Measurements from ENCODE around the gene SORCS1. TPM values are rescaled to one million over a fixed set of nuclear protein-coding genes. Genes with fewer than 3 reads are reported as not detected.
"Not testable (repeated sequence)": the region's sequence is repeated elsewhere in the genome, so short reads cannot be mapped to it uniquely, and the experiment has no call there.

SORCS1 gene
- total RNA-seq, 1 donor from 2014 or later, result 1.1 TPM

GRCh38 chr10:107031931-107032699 lies 132.4 kb downstream of the SORCS1 start:
- Histone ChIP-seq H3K4me1 (ENCODE audit: insufficient read depth, low read length) (no peaks in the 10 kb centered on the region), H3K9ac (ENCODE audit: low read length) (no peak overlapping the region), H2AFZ (ENCODE audit: low read depth, low read length) (no peak overlapping the region), H3K4me3 (ENCODE audit: insufficient read depth, low read depth, low read length) (no peak overlapping the region), H3K79me2 (ENCODE audit: insufficient read depth, low read length) (no peaks in the 10 kb centered on the region), H3K27ac (ENCODE audit: low read depth, low read length) (no peak overlapping the region), H3K36me3 (ENCODE audit: insufficient read depth, low read length) (no peaks in the 10 kb centered on the region), H3K27me3 (ENCODE audit: insufficient read depth, low read length) (no peaks in the 10 kb centered on the region), H3K4me2 (ENCODE audit: low read length) (no peak overlapping the region), H4K20me1 (ENCODE audit: insufficient read depth, low read length) (no peaks in the 10 kb centered on the region), H3K9me3 (ENCODE audit: insufficient read depth, low read depth, low read length) (no peaks in the 10 kb centered on the region)
- peaks cover 10% of the 10 kb centered on the region for H3K4me1 Mint-ChIP-seq (ENCODE audit: low read depth, unreplicated experiment)
- TF ChIP-seq CTCF (IDR thresholded peaks at IDR 0.05; ENCODE audit: insufficient read depth, low read depth, low read length), result no peak
- no peak for TF ChIP-seq EZH2 (IDR thresholded peaks at IDR 0.05; ENCODE audit: insufficient read depth, low read length)
- peak overlapping the region; percentile 6 for H3K27ac Mint-ChIP-seq (ENCODE audit: unreplicated experiment)
- no peaks in the 10 kb centered on the region for H3K9me3 Mint-ChIP-seq (ENCODE audit: unreplicated experiment)
- H3K27me3 Mint-ChIP-seq (ENCODE audit: low read depth, unreplicated experiment), result no peaks in the 10 kb centered on the region
- FAIRE-seq, result no peak
- no peaks in the 10 kb centered on the region for H3K36me3 Mint-ChIP-seq (ENCODE audit: low read depth, unreplicated experiment)
- DNase-seq (ENCODE audit: low read depth), result no peak
- H3K4me3 Mint-ChIP-seq (ENCODE audit: unreplicated experiment), result no peak overlapping the region

- Histone ChIP-seq H3K4me3 (ENCODE audit: insufficient read depth, low read depth, low read length) (no peak overlapping the region), H3K36me3 (ENCODE audit: insufficient read depth, low read length) (no peaks in the 10 kb centered on the region), H2AFZ (ENCODE audit: low read depth, low read length) (no peak overlapping the region), H3K79me2 (ENCODE audit: insufficient read depth, low read length) (no peaks in the 10 kb centered on the region), H3K9me3 (ENCODE audit: insufficient read depth, low read depth, low read length) (no peaks in the 10 kb centered on the region), H3K4me1 (ENCODE audit: insufficient read depth, low read length) (no peaks in the 10 kb centered on the region), H3K4me2 (ENCODE audit: low read length) (no peak overlapping the region), H3K9ac (ENCODE audit: low read length) (no peak overlapping the region), H3K27me3 (ENCODE audit: insufficient read depth, low read length) (no peaks in the 10 kb centered on the region), H4K20me1 (ENCODE audit: insufficient read depth, low read length) (no peaks in the 10 kb centered on the region), H3K27ac (ENCODE audit: low read depth, low read length) (no peak overlapping the region)
- DNase-seq (ENCODE audit: low read depth) (no peak), FAIRE-seq (no peak)
- H3K4me3 Mint-ChIP-seq (ENCODE audit: unreplicated experiment), result no peak overlapping the region
- no peaks in the 10 kb centered on the region for H3K27me3 Mint-ChIP-seq (ENCODE audit: low read depth, unreplicated experiment)
- no peak overlapping the region for H3K27ac Mint-ChIP-seq (ENCODE audit: unreplicated experiment)
- H3K9me3 Mint-ChIP-seq (ENCODE audit: unreplicated experiment), result no peaks in the 10 kb centered on the region
- H3K36me3 Mint-ChIP-seq (ENCODE audit: low read depth, unreplicated experiment), result no peaks in the 10 kb centered on the region
- H3K4me1 Mint-ChIP-seq (ENCODE audit: low read depth, unreplicated experiment), result peaks cover 10% of the 10 kb centered on the region
- TF ChIP-seq CTCF (IDR thresholded peaks at IDR 0.05; ENCODE audit: insufficient read depth, low read depth, low read length) (no peak), EZH2 (IDR thresholded peaks at IDR 0.05; ENCODE audit: insufficient read depth, low read length) (no peak)
Measured at GRCh38 chr10:107028236-107028635, 136.3 kb downstream of the SORCS1 start.

- Mint-ChIP-seq H3K9me3 (ENCODE audit: unreplicated experiment) (no peaks in the 10 kb centered on the region), H3K27ac (ENCODE audit: unreplicated experiment) (no peak overlapping the region), H3K36me3 (ENCODE audit: low read depth, unreplicated experiment) (no peaks in the 10 kb centered on the region), H3K4me1 (ENCODE audit: low read depth, unreplicated experiment) (no peaks in the 10 kb centered on the region), H3K4me3 (ENCODE audit: unreplicated experiment) (no peak overlapping the region), H3K27me3 (ENCODE audit: low read depth, unreplicated experiment) (no peaks in the 10 kb centered on the region)
- no peaks in the 10 kb centered on the region for H3K27me3 ChIP-seq (ENCODE audit: insufficient read depth, low read length)
- no peaks in the 10 kb centered on the region for H3K4me1 ChIP-seq (ENCODE audit: insufficient read depth, low read length)
- no peak overlapping the region for H2AFZ ChIP-seq (ENCODE audit: low read depth, low read length)
- H3K9me3 ChIP-seq (ENCODE audit: insufficient read depth, low read depth, low read length), result peaks cover 5% of the 10 kb centered on the region
- no peak overlapping the region for H3K4me2 ChIP-seq (ENCODE audit: low read length)
- no peak overlapping the region for H3K27ac ChIP-seq (ENCODE audit: low read depth, low read length)
- DNase-seq (ENCODE audit: low read depth), result no peak
- no peaks in the 10 kb centered on the region for H4K20me1 ChIP-seq (ENCODE audit: insufficient read depth, low read length)
- FAIRE-seq, result no peak
- H3K36me3 ChIP-seq (ENCODE audit: insufficient read depth, low read length), result no peaks in the 10 kb centered on the region
- H3K79me2 ChIP-seq (ENCODE audit: insufficient read depth, low read length), result no peaks in the 10 kb centered on the region
- H3K4me3 ChIP-seq (ENCODE audit: insufficient read depth, low read depth, low read length), result no peak overlapping the region
- TF ChIP-seq EZH2 (IDR thresholded peaks at IDR 0.05; ENCODE audit: insufficient read depth, low read length) (no peak), CTCF (IDR thresholded peaks at IDR 0.05; ENCODE audit: insufficient read depth, low read depth, low read length) (no peak)
- H3K9ac ChIP-seq (ENCODE audit: low read length), result no peak overlapping the region
Measured at GRCh38 chr10:107025676-107026075, 138.8 kb downstream of the SORCS1 start.

GRCh38 chr10:107024033-107024432 lies 140.5 kb downstream of the SORCS1 start:
- not testable (repeated sequence) for H3K4me3 Mint-ChIP-seq (ENCODE audit: unreplicated experiment); H3K36me3 Mint-ChIP-seq (ENCODE audit: low read depth, unreplicated experiment); H3K27me3 ChIP-seq (ENCODE audit: insufficient read depth, low read length); H3K4me1 ChIP-seq (ENCODE audit: insufficient read depth, low read length); H2AFZ ChIP-seq (ENCODE audit: low read depth, low read length); H3K4me1 Mint-ChIP-seq (ENCODE audit: low read depth, unreplicated experiment); DNase-seq (ENCODE audit: low read depth); H3K9me3 ChIP-seq (ENCODE audit: insufficient read depth, low read depth, low read length); H3K79me2 ChIP-seq (ENCODE audit: insufficient read depth, low read length); H3K4me2 ChIP-seq (ENCODE audit: low read length); FAIRE-seq; H3K27ac ChIP-seq (ENCODE audit: low read depth, low read length); H3K27me3 Mint-ChIP-seq (ENCODE audit: low read depth, unreplicated experiment); H3K9ac ChIP-seq (ENCODE audit: low read length); H3K4me3 ChIP-seq (ENCODE audit: insufficient read depth, low read depth, low read length); H3K27ac Mint-ChIP-seq (ENCODE audit: unreplicated experiment); H3K36me3 ChIP-seq (ENCODE audit: insufficient read depth, low read length); H3K9me3 Mint-ChIP-seq (ENCODE audit: unreplicated experiment); H4K20me1 ChIP-seq (ENCODE audit: insufficient read depth, low read length)
